GM23338 (cell line): ENCODE measurements around the gene ERMARD. TPM values are rescaled to one million over a fixed set of nuclear protein-coding genes. Genes with fewer than 3 reads are reported as not detected.

Source experiments
- ATAC-seq: fragments of 200-7000 bp; cut with Tn5 transposase; 3 replicates; pipeline ENCODE4 v1.9.1; 2020
- DNase-seq: peaks from one replicate; pipeline ENCODE4 v3.0.0-alpha.2; 2015; ENCODE audit warnings: low spot score
- H2AFZ ChIP-seq: fragments of 200-600 bp; sonication (generic); 2 replicates; pipeline ENCODE4 v1.8.0; 2016; ENCODE audit warnings: antibody characterized with exemption, mild to moderate bottlenecking, moderate library complexity
- H3F3A ChIP-seq: fragments of 200-600 bp; sonication (generic); replicated peaks from 2 replicates; pipeline ENCODE4 v1.8.0; 2017; ENCODE audit warnings: antibody characterized with exemption, mixed run types, low read depth
- H3K27ac ChIP-seq: fragments of 200-600 bp; sonication (generic); 2 replicates; pipeline ENCODE4 v1.6.1; 2016; ENCODE audit warnings: low read depth
- H3K27me3 ChIP-seq: fragments of 200-600 bp; sonication (generic); 2 replicates; pipeline ENCODE4 v1.8.0; 2016; ENCODE audit warnings: mild to moderate bottlenecking, mixed run types, moderate library complexity; ENCODE audit not compliant: insufficient read depth
- H3K36me3 ChIP-seq: fragments of 200-600 bp; sonication (generic); 2 replicates; pipeline ENCODE4 v1.8.0; 2016; ENCODE audit warnings: mild to moderate bottlenecking; ENCODE audit not compliant: insufficient read depth
- H3K4me1 ChIP-seq: fragments of 200-600 bp; sonication (generic); 2 replicates; pipeline ENCODE4 v1.8.0; 2016; ENCODE audit warnings: mild to moderate bottlenecking, moderate library complexity; ENCODE audit not compliant: insufficient read depth
- H3K4me2 ChIP-seq: fragments of 200-600 bp; sonication (generic); 2 replicates; pipeline ENCODE4 v1.7.1; 2017; ENCODE audit warnings: mixed run types
- H3K4me3 ChIP-seq: fragments of 200-600 bp; sonication (generic); 2 replicates; pipeline ENCODE4 v1.6.1; 2016; ENCODE audit warnings: mixed run types
- H3K79me2 ChIP-seq: fragments of 200-600 bp; sonication (generic); replicated peaks from 2 replicates; pipeline ENCODE4 v1.8.0; 2017; ENCODE audit warnings: mild to moderate bottlenecking; ENCODE audit not compliant: insufficient read depth
- H3K9me2 ChIP-seq: fragments of 200-600 bp; sonication (generic); 2 replicates; pipeline ENCODE4 v1.8.0; 2017; ENCODE audit not compliant: insufficient read depth
- H4K20me1 ChIP-seq: fragments of 200-600 bp; sonication (generic); replicated peaks from 2 replicates; pipeline ENCODE4 v1.8.0; 2017; ENCODE audit warnings: mild to moderate bottlenecking; ENCODE audit not compliant: insufficient read depth
- H3K27ac Mint-ChIP-seq: 2 replicates; pipeline ENCODE4 v1.8.0; 2020; ENCODE audit warnings: inconsistent platforms, mild to moderate bottlenecking, moderate library complexity, mixed read lengths
- H3K27me3 Mint-ChIP-seq: 3 replicates; pipeline ENCODE4 v1.8.0; 2022; ENCODE audit warnings: low read depth, mild to moderate bottlenecking, moderate library complexity, mixed read lengths, inconsistent platforms; ENCODE audit not compliant: insufficient read depth, poor library complexity
- H3K36me3 Mint-ChIP-seq: 3 replicates; pipeline ENCODE4 v1.8.0; 2021; ENCODE audit warnings: low read depth, mild to moderate bottlenecking, inconsistent platforms, moderate library complexity, mixed read lengths
- H3K4me1 Mint-ChIP-seq: 3 replicates; pipeline ENCODE4 v1.8.0; 2020; ENCODE audit warnings: mild to moderate bottlenecking, inconsistent platforms, mixed read lengths
- H3K4me3 Mint-ChIP-seq: 3 replicates; pipeline ENCODE4 v1.8.0; 2021; ENCODE audit warnings: moderate library complexity, mild to moderate bottlenecking, inconsistent platforms, mixed read lengths
- H3K9me3 Mint-ChIP-seq: 3 replicates; pipeline ENCODE4 v1.8.0; 2020; ENCODE audit warnings: moderate library complexity, mild to moderate bottlenecking, inconsistent platforms, mixed read lengths
- CREB1 ChIP-seq: fragments of 250-450 bp; sonication (Bioruptor Pico); IDR thresholded peaks from 2 replicates; pipeline ENCODE4 v1.5.0; 2020; ENCODE audit warnings: low read depth, mild to moderate bottlenecking, moderate library complexity
- ETS1 ChIP-seq: IDR thresholded peaks from 2 replicates; pipeline ENCODE4 v1.6.1; 2016; ENCODE audit warnings: antibody characterized with exemption
- EZH2 ChIP-seq: fragments of 200-600 bp; sonication (generic); IDR thresholded peaks from one replicate; pipeline ENCODE4 v1.8.0; 2017; ENCODE audit warnings: antibody characterized with exemption, mild to moderate bottlenecking, low read depth; ENCODE audit not compliant: unreplicated experiment
- EZH2phosphoT487 ChIP-seq: fragments of 200-600 bp; sonication (generic); IDR thresholded peaks from one replicate; pipeline ENCODE4 v1.8.1; 2018; ENCODE audit warnings: antibody characterized with exemption; ENCODE audit not compliant: unreplicated experiment
- JUNB ChIP-seq: IDR thresholded peaks from one replicate; pipeline ENCODE4 v1.6.1; 2016; ENCODE audit warnings: antibody characterized with exemption; ENCODE audit not compliant: unreplicated experiment
- NANOG ChIP-seq: IDR thresholded peaks from 2 replicates; pipeline ENCODE4 v1.6.1; 2016; ENCODE audit warnings: antibody characterized with exemption, borderline replicate concordance
- POLR2AphosphoS5 ChIP-seq: IDR thresholded peaks from 2 replicates; pipeline ENCODE4 v1.6.1; 2016; ENCODE audit warnings: antibody characterized with exemption, low read depth
- STAT1 ChIP-seq: IDR thresholded peaks from one replicate; pipeline ENCODE4 v1.6.1; 2016; ENCODE audit warnings: antibody characterized with exemption; ENCODE audit not compliant: unreplicated experiment
- ZNF114 ChIP-seq: fragments of 250-450 bp; sonication (Bioruptor Pico); IDR thresholded peaks from 2 replicates; pipeline ENCODE4 v1.5.0; 2020; ENCODE audit warnings: mild to moderate bottlenecking, moderate library complexity
- ZNF331 ChIP-seq: fragments of 250-450 bp; sonication (Bioruptor Pico); IDR thresholded peaks from 2 replicates; pipeline ENCODE4 v1.5.0; 2020; ENCODE audit warnings: low read depth, mild to moderate bottlenecking, moderate library complexity
- ZNF462 ChIP-seq: fragments of 250-450 bp; sonication (Bioruptor Pico); IDR thresholded peaks from 2 replicates; pipeline ENCODE4 v1.5.0; 2020; ENCODE audit warnings: mild to moderate bottlenecking, moderate library complexity
- polyA plus RNA-seq: library from polyadenylated mRNA; unstranded; fragments of >200 nt; fragmentation: Nextera tagmentation; extraction: Ambion mirVana; gene quantifications from 2 replicates; pipeline ENCODE4 v1.2.1, GENCODE V29; 2016
- total RNA-seq: library from RNA; depleted of rRNA; stranded (reverse); fragments of >200 nt; shearing (Covaris generic); gene quantifications from 2 replicates; pipeline ENCODE4 v1.2.3, GENCODE V29; 2014
- TF ChIP-seq, protein P1 (sequence below), 2 experiments: fragments of 200-600 bp in 1 of 2; sonication (generic) in 1 of 2; conservative IDR thresholded peaks; 2 replicates each; pipeline versions ENCODE4 v1.5.1 to v1.6.1; 2016 to 2017; ENCODE audit warnings: antibody characterized with exemption in 2 of 2, low read depth in 2 of 2, mild to moderate bottlenecking in 2 of 2, moderate library complexity in 1 of 2
- TF ChIP-seq, protein P2 (sequence below): IDR thresholded peaks from one replicate; pipeline ENCODE4 v1.6.1; 2018; ENCODE audit warnings: antibody characterized with exemption; ENCODE audit not compliant: unreplicated experiment

ERMARD gene
- total and polyA plus RNA-seq, 2 experiments from 2014 or later, result 7.6 to 8.6 TPM

GRCh38 chr6:169783971-169784820 is 32.8 kb downstream of the ERMARD start:
- H3K79me2 ChIP-seq, result no peaks in the 10 kb centered on the region
- H3K4me3 Mint-ChIP-seq, result no peak overlapping the region

More at GRCh38 chr6:169783971-169784820, 32.8 kb downstream of the ERMARD start:
- ATAC-seq (no peak), DNase-seq (no peak)
- Histone ChIP-seq H3K4me2 (no peak overlapping the region), H3K9me2 (no peaks in the 10 kb centered on the region), H3F3A (no peaks in the 10 kb centered on the region), H4K20me1 (no peaks in the 10 kb centered on the region), H2AFZ (no peak overlapping the region), H3K27ac (no peak overlapping the region), H3K4me3 (no peak overlapping the region), H3K4me1 (no peaks in the 10 kb centered on the region), H3K27me3 (no peaks in the 10 kb centered on the region), H3K36me3 (no peaks in the 10 kb centered on the region)
- Mint-ChIP-seq H3K27ac (no peak overlapping the region), H3K9me3 (no peaks in the 10 kb centered on the region; the same call in 2 of the 3 replicates), H3K4me1 (peaks cover 2% of the 10 kb centered on the region; the same call in 1 of the 3 replicates), H3K27me3 (peaks cover 11% of the 10 kb centered on the region), H3K36me3 (peaks cover 26% of the 10 kb centered on the region)
- no peak for TF ChIP-seq ETS1
- no peak for TF ChIP-seq NANOG
- no peak for TF ChIP-seq ZNF114 (CRISPR knock-in tag)
- no peak for TF ChIP-seq EZH2phosphoT487
- no peak for TF ChIP-seq POLR2AphosphoS5
- no peak for TF ChIP-seq CREB1 (CRISPR knock-in tag)
- TF ChIP-seq, protein P1, sequence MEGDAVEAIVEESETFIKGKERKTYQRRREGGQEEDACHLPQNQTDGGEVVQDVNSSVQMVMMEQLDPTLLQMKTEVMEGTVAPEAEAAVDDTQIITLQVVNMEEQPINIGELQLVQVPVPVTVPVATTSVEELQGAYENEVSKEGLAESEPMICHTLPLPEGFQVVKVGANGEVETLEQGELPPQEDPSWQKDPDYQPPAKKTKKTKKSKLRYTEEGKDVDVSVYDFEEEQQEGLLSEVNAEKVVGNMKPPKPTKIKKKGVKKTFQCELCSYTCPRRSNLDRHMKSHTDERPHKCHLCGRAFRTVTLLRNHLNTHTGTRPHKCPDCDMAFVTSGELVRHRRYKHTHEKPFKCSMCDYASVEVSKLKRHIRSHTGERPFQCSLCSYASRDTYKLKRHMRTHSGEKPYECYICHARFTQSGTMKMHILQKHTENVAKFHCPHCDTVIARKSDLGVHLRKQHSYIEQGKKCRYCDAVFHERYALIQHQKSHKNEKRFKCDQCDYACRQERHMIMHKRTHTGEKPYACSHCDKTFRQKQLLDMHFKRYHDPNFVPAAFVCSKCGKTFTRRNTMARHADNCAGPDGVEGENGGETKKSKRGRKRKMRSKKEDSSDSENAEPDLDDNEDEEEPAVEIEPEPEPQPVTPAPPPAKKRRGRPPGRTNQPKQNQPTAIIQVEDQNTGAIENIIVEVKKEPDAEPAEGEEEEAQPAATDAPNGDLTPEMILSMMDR (conservative IDR thresholded peaks at IDR 0.05; ENCODE audit: low read depth in 2 of 2), result no peak
- TF ChIP-seq STAT1, result no peak
- TF ChIP-seq, protein P2, sequence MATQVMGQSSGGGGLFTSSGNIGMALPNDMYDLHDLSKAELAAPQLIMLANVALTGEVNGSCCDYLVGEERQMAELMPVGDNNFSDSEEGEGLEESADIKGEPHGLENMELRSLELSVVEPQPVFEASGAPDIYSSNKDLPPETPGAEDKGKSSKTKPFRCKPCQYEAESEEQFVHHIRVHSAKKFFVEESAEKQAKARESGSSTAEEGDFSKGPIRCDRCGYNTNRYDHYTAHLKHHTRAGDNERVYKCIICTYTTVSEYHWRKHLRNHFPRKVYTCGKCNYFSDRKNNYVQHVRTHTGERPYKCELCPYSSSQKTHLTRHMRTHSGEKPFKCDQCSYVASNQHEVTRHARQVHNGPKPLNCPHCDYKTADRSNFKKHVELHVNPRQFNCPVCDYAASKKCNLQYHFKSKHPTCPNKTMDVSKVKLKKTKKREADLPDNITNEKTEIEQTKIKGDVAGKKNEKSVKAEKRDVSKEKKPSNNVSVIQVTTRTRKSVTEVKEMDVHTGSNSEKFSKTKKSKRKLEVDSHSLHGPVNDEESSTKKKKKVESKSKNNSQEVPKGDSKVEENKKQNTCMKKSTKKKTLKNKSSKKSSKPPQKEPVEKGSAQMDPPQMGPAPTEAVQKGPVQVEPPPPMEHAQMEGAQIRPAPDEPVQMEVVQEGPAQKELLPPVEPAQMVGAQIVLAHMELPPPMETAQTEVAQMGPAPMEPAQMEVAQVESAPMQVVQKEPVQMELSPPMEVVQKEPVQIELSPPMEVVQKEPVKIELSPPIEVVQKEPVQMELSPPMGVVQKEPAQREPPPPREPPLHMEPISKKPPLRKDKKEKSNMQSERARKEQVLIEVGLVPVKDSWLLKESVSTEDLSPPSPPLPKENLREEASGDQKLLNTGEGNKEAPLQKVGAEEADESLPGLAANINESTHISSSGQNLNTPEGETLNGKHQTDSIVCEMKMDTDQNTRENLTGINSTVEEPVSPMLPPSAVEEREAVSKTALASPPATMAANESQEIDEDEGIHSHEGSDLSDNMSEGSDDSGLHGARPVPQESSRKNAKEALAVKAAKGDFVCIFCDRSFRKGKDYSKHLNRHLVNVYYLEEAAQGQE, result no peak
- no peak for TF ChIP-seq EZH2
- TF ChIP-seq ZNF331 (CRISPR knock-in tag), result no peak
- TF ChIP-seq ZNF462 (CRISPR knock-in tag), result no peak
- TF ChIP-seq JUNB, result no peak
